K562 (cell line): ENCODE data around the gene ARID4B. TPM values are rescaled to one million over a fixed set of nuclear protein-coding genes. Genes with fewer than 3 reads are reported as not detected.

Experiments
- ATAC-seq: fragments of 200-7000 bp; cut with Tn5 transposase; 3 replicates; pipeline ENCODE4 v1.9.1; 2020; ENCODE audit warnings: moderate library complexity
- BruUV-seq: library from RNA; stranded (reverse); fragments of 400-500 nt; replicated peaks from 2 replicates; lab custom pipeline; 2021; lab: Mats Ljungman, UMichigan
- CTCF ChIA-PET: fragments of 300-600 bp; formaldehyde crosslinking; extraction: SDS; loops from one replicate; lab custom pipeline; 2021; ENCODE audit warnings: low intra/inter-chr PET ratio; lab: Yijun Ruan, JAX
- POLR2A ChIA-PET: fragments of 300-600, 350-650 bp; sonication (Branson Sonifier 250); formaldehyde crosslinking; extraction: SDS; loops from one replicate; lab custom pipeline; 2021; ENCODE audit warnings: antibody characterized with exemption, inconsistent platforms; lab: Yijun Ruan, JAX
- DNase-seq, 4 experiments: peaks; one replicate each; pipeline versions ENCODE4 v3.0.0 to v3.0.0-alpha.2; 2011 to 2018; ENCODE audit warnings: low spot score in 3 of 4, mixed read lengths in 3 of 4; ENCODE audit errors: extremely low read depth in 1 of 4
- FAIRE-seq: peaks from 2 replicates; lab custom pipeline; 2011; peaks lifted over from hg19 to GRCh38; lab: Jason Lieb, UNC
- H2AFZ ChIP-seq: 2 replicates; pipeline ENCODE4 v1.6.0; 2011; ENCODE audit warnings: low read depth, low read length, control low read depth, inconsistent platforms
- H3K27ac ChIP-seq: fragments of 200-600 bp; 3 replicates; pipeline ENCODE4 v1.8.0; 2011; ENCODE audit warnings: low read depth, mild to moderate bottlenecking, control low read depth, inconsistent platforms, low read length, moderate library complexity, mixed read lengths; ENCODE audit errors: extremely low read depth
- H3K27me3 ChIP-seq, 2 experiments: fragments of 300-600 bp in 1 of 2; 2 replicates in 1 of 2; 3 replicates in 1 of 2; pipeline versions ENCODE4 v1.6.0 to v1.8.0; 2011; ENCODE audit warnings: inconsistent platforms in 2 of 2, low read length in 2 of 2, mild to moderate bottlenecking in 1 of 2, mixed read lengths in 1 of 2, moderate library complexity in 1 of 2; ENCODE audit not compliant: control insufficient read depth in 2 of 2, insufficient read depth in 2 of 2
- H3K36me3 ChIP-seq: fragments of 300-600 bp; 3 replicates; pipeline ENCODE4 v1.8.0; 2011; ENCODE audit warnings: mild to moderate bottlenecking, low read length, inconsistent platforms; ENCODE audit not compliant: control insufficient read depth, insufficient read depth
- H3K4me1 ChIP-seq, 2 experiments: fragments of 200-600 bp in 1 of 2; replicated peaks in 1 of 2; 2 replicates in 1 of 2; 3 replicates in 1 of 2; pipeline versions ENCODE4 v1.5.1 to v1.8.0; 2011; ENCODE audit warnings: inconsistent platforms in 2 of 2, low read length in 2 of 2, mild to moderate bottlenecking in 1 of 2, mixed read lengths in 1 of 2, moderate library complexity in 1 of 2; ENCODE audit not compliant: control insufficient read depth in 2 of 2, insufficient read depth in 2 of 2
- H3K4me2 ChIP-seq: 2 replicates; pipeline ENCODE4 v1.6.1; 2011; ENCODE audit warnings: low read length, control low read depth, inconsistent platforms, mixed read lengths; ENCODE audit not compliant: insufficient read depth
- H3K4me3 ChIP-seq: fragments of 200-600 bp; sonication (generic), shearing (Covaris generic); 2 replicates; pipeline ENCODE4 v1.5.1; 2016; ENCODE audit warnings: control low read depth, inconsistent platforms
- H3K79me2 ChIP-seq: fragments of 200-600 bp; 3 replicates; pipeline ENCODE4 v1.8.0; 2011; ENCODE audit warnings: low read length, inconsistent platforms; ENCODE audit not compliant: control insufficient read depth, insufficient read depth
- H3K9ac ChIP-seq, 2 experiments: 2 replicates each; pipeline versions ENCODE4 v1.6.0 to v1.6.1; 2011; ENCODE audit warnings: low read depth in 2 of 2, low read length in 2 of 2, control low read depth in 1 of 2, inconsistent platforms in 1 of 2, mild to moderate bottlenecking in 1 of 2, mixed read lengths in 1 of 2; ENCODE audit not compliant: insufficient read depth in 1 of 2
- H3K9me1 ChIP-seq: one replicate; pipeline ENCODE4 v1.6.0; 2011; ENCODE audit warnings: inconsistent platforms, mild to moderate bottlenecking, low read length, moderate library complexity; ENCODE audit not compliant: control insufficient read depth, insufficient read depth
- H3K9me3 ChIP-seq: replicated peaks from 2 replicates; pipeline ENCODE4 v1.5.1; 2011; ENCODE audit warnings: low read depth, low read length, inconsistent platforms; ENCODE audit not compliant: control insufficient read depth, insufficient read depth
- H4K20me1 ChIP-seq: replicated peaks from 2 replicates; pipeline ENCODE4 v1.6.1; 2011; ENCODE audit warnings: low read length, inconsistent platforms, mixed read lengths; ENCODE audit not compliant: control insufficient read depth, insufficient read depth
- ESRRB ChIP-seq: fragments of 250-450 bp; sonication (Bioruptor Pico); IDR thresholded peaks from 2 replicates; pipeline ENCODE4 v1.5.0; 2020; ENCODE audit warnings: mild to moderate bottlenecking, moderate library complexity, borderline replicate concordance
- GABPA ChIP-seq: fragments of 200-800 bp; sonication (Bioruptor generic); conservative IDR thresholded peaks from 2 replicates; pipeline ENCODE4 v1.6.1; 2016; ENCODE audit warnings: low read depth, missing genetic modification characterization, missing compliant biosample characterization
- IRF1 ChIP-seq: sonication (generic); formaldehyde crosslinking; IDR thresholded peaks from 2 replicates; pipeline ENCODE4 v1.8.0; 2022; ENCODE audit warnings: missing genetic modification reagents, mild to moderate bottlenecking, borderline replicate concordance
- NBN ChIP-seq: fragments of 450-650 bp; IDR thresholded peaks from 2 replicates; pipeline ENCODE4 v1.6.1; 2016; ENCODE audit warnings: low read depth, mild to moderate bottlenecking
- PHF20 ChIP-seq: fragments of 450-650 bp; IDR thresholded peaks from 2 replicates; pipeline ENCODE4 v1.6.1; 2018; ENCODE audit not compliant: partially characterized antibody
- RBM25 ChIP-seq: fragments of 200-400 bp; formaldehyde crosslinking; IDR thresholded peaks from 2 replicates; pipeline ENCODE4 v1.6.1; 2018; ENCODE audit warnings: low read length, low read depth, moderate library complexity; ENCODE audit not compliant: severe bottlenecking
- RCOR1 ChIP-seq, 2 experiments: IDR thresholded peaks; 2 replicates each; pipeline ENCODE4 v1.6.1; 2012; ENCODE audit warnings: low read depth in 2 of 2, low read length in 2 of 2, borderline replicate concordance in 1 of 2, improper control_type of control experiment in 1 of 2
- SAP30 ChIP-seq: fragments of 200-600 bp; sonication (generic); IDR thresholded peaks from 2 replicates; pipeline ENCODE4 v1.6.1; 2012; ENCODE audit warnings: borderline replicate concordance, low read depth, mild to moderate bottlenecking, moderate library complexity, low read length, control low read depth, inconsistent platforms; ENCODE audit not compliant: insufficient read depth, poor library complexity, severe bottlenecking
- TAL1 ChIP-seq: fragments of 450-650 bp; IDR thresholded peaks from 2 replicates; pipeline ENCODE4 v1.6.1; 2016; ENCODE audit warnings: mild to moderate bottlenecking
- ZFP36 ChIP-seq: fragments of 150-350 bp; IDR thresholded peaks from 2 replicates; pipeline ENCODE4 v1.6.1; 2018; ENCODE audit warnings: low read length, low read depth; ENCODE audit not compliant: partially characterized antibody
- ZNF239 ChIP-seq: fragments of 250-450 bp; sonication (Bioruptor Pico); IDR thresholded peaks from 2 replicates; pipeline ENCODE4 v1.4.0; 2020; ENCODE audit warnings: mild to moderate bottlenecking
- ZNF511 ChIP-seq: sonication (generic); formaldehyde crosslinking; IDR thresholded peaks from 2 replicates; pipeline ENCODE4 v1.8.0; 2022; ENCODE audit warnings: mild to moderate bottlenecking, missing genetic modification reagents
- ZNF644 ChIP-seq: fragments of 200-800 bp; sonication (Bioruptor generic); IDR thresholded peaks from 2 replicates; pipeline ENCODE4 v1.6.1; 2016; ENCODE audit warnings: low read depth, missing genetic modification characterization, missing compliant biosample characterization
- WGBS: fragments of 100-300 bp; shearing (Covaris generic); methylation state at CpG from one replicate; pipeline ENCODE4 v1.1.6; 2016; ENCODE audit warnings: low coverage, mixed read lengths; ENCODE audit not compliant: insufficient coverage; ENCODE audit errors: missing lambda C conversion rate; 5-methylcytosine and 5-hydroxymethylcytosine counted together
- in situ Hi-C: fragments of 300-500 bp; cut with MboI; formaldehyde crosslinking; loops from 4 replicates; pipeline ENCODE4 v1.15.0; 2018; ENCODE audit warnings: inconsistent platforms, mixed read lengths
- intact Hi-C: fragments of 100-400 bp; cut with micrococcal nuclease; formaldehyde crosslinking; loops from 2 replicates; pipeline ENCODE4 v1.14.2; 2022
- polyA plus RNA-seq, 8 experiments: library from polyadenylated mRNA; depleted of rRNA in 4 of 8; stranded (reverse) in 5 of 8; unstranded in 3 of 8; fragments of >200 nt; fragmentation: Nextera tagmentation in 2 of 8; fragmentation: Illumina TruSeq in 1 of 8; extraction: Ambion mirVana in 2 of 8; extraction: Trizol in 1 of 8; gene quantifications; 2 replicates each; pipeline versions ENCODE4 v1.2.1 to v1.2.3, GENCODE V29; 2011 to 2014; ENCODE audit warnings: inconsistent platforms in 1 of 8, missing spikeins in 1 of 8
- total RNA-seq, 7 experiments: library from RNA; depleted of rRNA in 6 of 7; stranded (reverse); fragments of >200 nt in 6 of 7; fragmentation: Illumina TruSeq in 2 of 7; extraction: Trizol in 2 of 7; gene quantifications; 2 replicates each; pipeline versions ENCODE4 v1.2.1 to v1.2.3, GENCODE V29; 2011 to 2021; ENCODE audit warnings: low replicate concordance in 1 of 7

ARID4B gene
- total and polyA plus RNA-seq, 9 of the 15 experiments (the other 6 are each of a cell fraction or from before 2014, with no cell fraction given) = 8.4 to 38.9 (median 18.5) TPM

GRCh38 chr1:235206533-235207208, 121.3 kb downstream of the ARID4B start (continued):
- TF ChIP-seq IRF1 (CRISPR knock-in tag) (no peak), TAL1 (0 out of 2 replicates have a peak, but pooled peaks have one; percentile 4), ZNF239 (CRISPR knock-in tag) (peak; percentile 100)

GRCh38 chr1:235205687-235206086, 122.3 kb downstream of the ARID4B start:
- Histone ChIP-seq H3K9me1 (no peaks in the 10 kb centered on the region), H3K36me3 (peaks cover 30% of the 10 kb centered on the region; the same call in 2 of the 3 replicates), H2AFZ (no peak overlapping the region), H3K9me3 (no peaks in the 10 kb centered on the region), H3K27me3 (no peaks in the 10 kb centered on the region), H4K20me1 (no peaks in the 10 kb centered on the region), H3K79me2 (no peaks in the 10 kb centered on the region), H3K27ac (no peak overlapping the region), H3K9ac (no peak overlapping the region), H3K4me1 (peaks cover 0 to 15% of the 10 kb centered on the region in 2 experiments; a peak in 2 of 5 replicates), H3K4me2 (no peak overlapping the region), H3K4me3 (no peak overlapping the region)
- no peak for DNase-seq
- no peak for ATAC-seq
- in situ Hi-C loops (no loop called here), intact Hi-C loops (no loop called here)
- CTCF ChIA-PET = no interaction called here
- WGBS = 96% methylated on average over 3 of the region's 3 CpGs
- no TSS peak for BruUV-seq
- TF ChIP-seq GABPA (tag) = no peak
- no peak for TF ChIP-seq ZNF644 (tag)
- no peak for TF ChIP-seq ESRRB
- TF ChIP-seq RCOR1 (IDR thresholded peaks at IDR 0.05; ENCODE audit: borderline replicate concordance in 1 of 2, low read depth in 2 of 2, low read length in 2 of 2) = no peak
- TF ChIP-seq PHF20 = no peak
- peak; percentile 80 for TF ChIP-seq RBM25
- no peak for TF ChIP-seq ZNF511 (CRISPR knock-in tag)
- TF ChIP-seq SAP30 = no peak
- no peak for TF ChIP-seq NBN
- TF ChIP-seq ZFP36 = peak; percentile 82
- no peak for FAIRE-seq
- POLR2A ChIA-PET = no interaction called here
